K562 (cell line): ENCODE results near the gene PGPEP1. TPM values are rescaled to one million over a fixed set of nuclear protein-coding genes. Genes with fewer than 3 reads are reported as not detected.

Experiments used
- ARID3A ChIP-seq: IDR thresholded peaks from 2 replicates; pipeline ENCODE4 v1.6.1; 2012; ENCODE audit warnings: low read depth, low read length, improper control_type of control experiment, borderline replicate concordance
- ESRRA ChIP-seq: fragments of 450-650 bp; IDR thresholded peaks from 2 replicates; pipeline ENCODE4 v1.6.1; 2014; ENCODE audit warnings: low read depth, mild to moderate bottlenecking, moderate library complexity, borderline replicate concordance
- EZH2 ChIP-seq: IDR thresholded peaks from 2 replicates; pipeline ENCODE4 v1.6.1; 2012; ENCODE audit warnings: low read depth, mild to moderate bottlenecking, inconsistent platforms, low read length, borderline replicate concordance
- HOXB6 ChIP-seq: fragments of 250-450 bp; sonication (Bioruptor Pico); IDR thresholded peaks from 2 replicates; pipeline ENCODE4 v1.5.1; 2022; ENCODE audit warnings: mild to moderate bottlenecking, borderline replicate concordance
- MTA1 ChIP-seq: fragments of 450-650 bp; IDR thresholded peaks from 2 replicates; pipeline ENCODE4 v1.6.1; 2017; ENCODE audit warnings: borderline replicate concordance
- MTA2 ChIP-seq: fragments of 450-650 bp; IDR thresholded peaks from 2 replicates; pipeline ENCODE4 v1.6.1; 2016; ENCODE audit warnings: low read depth
- RBM39 ChIP-seq: fragments of 200-400 bp; formaldehyde crosslinking; optimal IDR thresholded peaks from 2 replicates; pipeline ENCODE3; 2018; ENCODE audit warnings: low read depth, low read length
- RREB1 ChIP-seq: fragments of 250-450 bp; sonication (Bioruptor Pico); IDR thresholded peaks from 2 replicates; pipeline ENCODE4 v1.4.0; 2020
- ZNF143 ChIP-seq: sonication (generic); formaldehyde crosslinking; IDR thresholded peaks from 2 replicates; pipeline ENCODE4 v1.9.0; 2022; ENCODE audit warnings: mild to moderate bottlenecking, missing genetic modification reagents
- ZNF277 ChIP-seq: fragments of 250-450 bp; sonication (Bioruptor Pico); IDR thresholded peaks from 2 replicates; pipeline ENCODE4 v1.8.0; 2022; ENCODE audit warnings: inconsistent platforms, mild to moderate bottlenecking, moderate library complexity, borderline replicate concordance
- ZNF347 ChIP-seq: fragments of 450-650 bp; formaldehyde crosslinking; IDR thresholded peaks from 2 replicates; pipeline ENCODE4 v1.4.0; 2020; ENCODE audit warnings: low read depth, mild to moderate bottlenecking, moderate library complexity
- ZNF717 ChIP-seq: fragments of 250-450 bp; sonication (Bioruptor Pico); IDR thresholded peaks from 2 replicates; pipeline ENCODE4 v1.5.0; 2021
- ZNF77 ChIP-seq: fragments of 250-450 bp; sonication (Bioruptor Pico); IDR thresholded peaks from 2 replicates; pipeline ENCODE4 v1.5.0; 2020
- ZNF785 ChIP-seq: fragments of 250-450 bp; sonication (Bioruptor Pico); IDR thresholded peaks from 2 replicates; pipeline ENCODE4 v1.4.0; 2020; ENCODE audit warnings: mild to moderate bottlenecking
- polyA plus RNA-seq, 8 experiments: library from polyadenylated mRNA; depleted of rRNA in 4 of 8; stranded (reverse) in 5 of 8; unstranded in 3 of 8; fragments of >200 nt; fragmentation: Nextera tagmentation in 2 of 8; fragmentation: Illumina TruSeq in 1 of 8; extraction: Ambion mirVana in 2 of 8; extraction: Trizol in 1 of 8; gene quantifications; 2 replicates each; pipeline versions ENCODE4 v1.2.1 to v1.2.3, GENCODE V29; 2011 to 2014; ENCODE audit warnings: inconsistent platforms in 1 of 8, missing spikeins in 1 of 8
- total RNA-seq, 7 experiments: library from RNA; depleted of rRNA in 6 of 7; stranded (reverse); fragments of >200 nt in 6 of 7; fragmentation: Illumina TruSeq in 2 of 7; extraction: Trizol in 2 of 7; gene quantifications; 2 replicates each; pipeline versions ENCODE4 v1.2.1 to v1.2.3, GENCODE V29; 2011 to 2021; ENCODE audit warnings: low replicate concordance in 1 of 7
- TF ChIP-seq, protein P1 (sequence below): fragments of 200-800 bp; sonication (Bioruptor generic); IDR thresholded peaks from 2 replicates; pipeline ENCODE4 v1.6.1; 2017; ENCODE audit warnings: missing genetic modification characterization, missing compliant biosample characterization

Gene PGPEP1
- total and polyA plus RNA-seq, 9 of the 15 experiments (the other 6 are each of a cell fraction or from before 2014, with no cell fraction given), result 10.0 to 69.6 (median 33.5) TPM

- TF ChIP-seq RREB1, result peak; percentile 41; the same call in 1 of the 2 replicates
- no peak for TF ChIP-seq ZNF77
- peak; percentile 53; the same call in 1 of the 2 replicates for TF ChIP-seq ZNF143 (CRISPR knock-in tag)
- TF ChIP-seq ZNF347 (CRISPR knock-in tag), result no peak
- no peak for TF ChIP-seq ARID3A
- TF ChIP-seq, protein P1, sequence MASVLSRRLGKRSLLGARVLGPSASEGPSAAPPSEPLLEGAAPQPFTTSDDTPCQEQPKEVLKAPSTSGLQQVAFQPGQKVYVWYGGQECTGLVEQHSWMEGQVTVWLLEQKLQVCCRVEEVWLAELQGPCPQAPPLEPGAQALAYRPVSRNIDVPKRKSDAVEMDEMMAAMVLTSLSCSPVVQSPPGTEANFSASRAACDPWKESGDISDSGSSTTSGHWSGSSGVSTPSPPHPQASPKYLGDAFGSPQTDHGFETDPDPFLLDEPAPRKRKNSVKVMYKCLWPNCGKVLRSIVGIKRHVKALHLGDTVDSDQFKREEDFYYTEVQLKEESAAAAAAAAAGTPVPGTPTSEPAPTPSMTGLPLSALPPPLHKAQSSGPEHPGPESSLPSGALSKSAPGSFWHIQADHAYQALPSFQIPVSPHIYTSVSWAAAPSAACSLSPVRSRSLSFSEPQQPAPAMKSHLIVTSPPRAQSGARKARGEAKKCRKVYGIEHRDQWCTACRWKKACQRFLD (CRISPR knock-in tag), result no peak
- TF ChIP-seq ESRRA, result peak; percentile 83; the same call in 1 of the 2 replicates
- no peak for TF ChIP-seq HOXB6 (CRISPR knock-in tag)
- peak; percentile 81 for TF ChIP-seq ZNF717 (CRISPR knock-in tag)
- no peak for TF ChIP-seq ZNF277 (CRISPR knock-in tag)
- TF ChIP-seq EZH2, result no peak
- peak; percentile 68 for TF ChIP-seq RBM39
- no peak for TF ChIP-seq ZNF785
- TF ChIP-seq MTA2, result no peak
- peak; percentile 36; the same call in 1 of the 2 replicates for TF ChIP-seq MTA1
These were observed 45.5 kb downstream of the PGPEP1 start, which contains the start of gene GDF15 (continued) for GRCh38 chr19:18385675-18386542.
